SU-DHL-6 (cell line): ENCODE data around the gene FHL1.

ENCODE experiments used
- CTCF ChIP-seq: fragments of 200-600 bp; sonication (generic); IDR thresholded peaks from one replicate; pipeline ENCODE4 v1.5.1; 2017; ENCODE audit warnings: antibody characterized with exemption, mild to moderate bottlenecking, low read length, moderate library complexity; ENCODE audit not compliant: insufficient read depth, poor library complexity, severe bottlenecking
- EZH2phosphoT487 ChIP-seq: fragments of 200-600 bp; sonication (generic), shearing (Covaris generic); conservative IDR thresholded peaks from 2 replicates; pipeline ENCODE4 v1.6.1; 2018; ENCODE audit warnings: mild to moderate bottlenecking, antibody characterized with exemption, low read length, moderate library complexity, mixed read lengths

GRCh38 chrX:136194536-136194935 is 47.2 kb downstream of the FHL1 start:
- TF ChIP-seq CTCF, result no peak
- TF ChIP-seq EZH2phosphoT487, result no peak
